Brain microvascular endothelial cell (primary cell): ENCODE data around the gene ADCYAP1R1.

Experiments used
- DNase-seq: peaks from one replicate; pipeline ENCODE4 v3.0.0-alpha.2; 2020
- H3K27ac ChIP-seq: fragments of 250-450 bp; sonication (Bioruptor Pico); 2 replicates; pipeline ENCODE4 v1.5.1; 2020; ENCODE audit warnings: mild to moderate bottlenecking, moderate library complexity
- H3K27me3 ChIP-seq: fragments of 250-450 bp; sonication (Bioruptor Pico); replicated peaks from 2 replicates; pipeline ENCODE4 v1.5.1; 2020; ENCODE audit warnings: mild to moderate bottlenecking
- H3K36me3 ChIP-seq: fragments of 250-450 bp; sonication (Bioruptor Pico); replicated peaks from 2 replicates; pipeline ENCODE4 v1.5.1; 2020; ENCODE audit warnings: mild to moderate bottlenecking
- H3K4me3 ChIP-seq: 2 replicates; pipeline ENCODE4 v1.5.1; 2011; ENCODE audit warnings: low read depth, mild to moderate bottlenecking, control low read depth, low read length, moderate library complexity
- in situ Hi-C: cut with HindIII; loops from 2 replicates; pipeline ENCODE4 v1.10.0; 2017; ENCODE audit warnings: low sequenced_read_pairs, low pct_ligation_motif_present
- TF ChIP-seq, protein P1 (sequence below): IDR thresholded peaks from 2 replicates; pipeline ENCODE4 v1.5.1; 2011; ENCODE audit warnings: low read depth, mild to moderate bottlenecking, moderate library complexity, low read length, control low read depth, inconsistent platforms; ENCODE audit errors: missing control alignments

The ADCYAP1R1 gene

DNA sequence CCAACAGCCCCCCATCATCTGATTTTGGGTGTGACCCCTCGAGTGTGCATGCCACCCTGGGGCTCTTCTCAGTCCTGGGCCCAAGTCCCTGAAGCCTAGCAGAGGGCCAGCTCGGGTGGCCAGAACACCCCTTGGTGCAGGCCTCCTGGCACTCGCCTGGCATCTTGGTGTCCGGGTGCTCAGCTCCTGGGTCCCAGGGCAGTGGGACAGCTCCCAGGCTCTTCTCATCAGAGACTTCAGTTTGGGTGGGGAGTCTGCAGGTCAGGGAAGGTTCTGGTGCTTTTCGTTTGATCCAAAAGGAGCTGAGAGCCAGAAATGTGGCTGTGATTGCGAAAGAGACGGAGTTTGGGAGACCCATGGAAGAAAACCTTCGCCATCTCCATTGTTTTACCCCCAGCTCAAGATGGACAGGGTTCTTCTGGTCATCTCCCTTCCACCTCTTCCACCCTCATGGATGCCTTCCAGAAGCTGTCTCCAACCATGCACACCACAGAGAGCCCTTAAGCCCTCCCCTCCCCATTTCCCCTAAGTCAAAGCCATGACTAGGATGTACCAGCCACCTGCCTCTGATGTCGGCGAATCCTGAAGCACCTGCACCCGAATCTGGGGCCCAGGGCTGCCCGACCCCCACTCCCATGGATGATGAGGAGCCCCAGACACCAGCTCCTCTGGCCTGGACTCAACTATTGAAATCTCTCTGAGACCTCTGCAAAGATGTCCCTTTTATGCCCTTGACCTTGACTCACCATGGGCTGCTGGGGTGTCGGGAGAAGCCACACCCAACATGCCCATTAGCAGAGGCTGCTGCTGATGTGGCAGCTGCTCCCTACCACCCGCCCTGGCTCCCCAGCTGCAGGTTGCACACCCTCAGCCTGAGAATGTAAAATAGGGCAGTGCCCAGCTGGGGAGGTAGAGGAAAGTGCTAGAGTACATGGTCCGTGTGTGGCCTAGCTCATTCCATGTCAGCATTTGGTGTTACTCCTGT is 55.3 kb downstream of the ADCYAP1R1 start:
- in situ Hi-C loops, result loop anchor here (25.0 kb wide), 1 partner anchor 295 kb away; no protein-coding TSS in a partner anchor

DNA sequence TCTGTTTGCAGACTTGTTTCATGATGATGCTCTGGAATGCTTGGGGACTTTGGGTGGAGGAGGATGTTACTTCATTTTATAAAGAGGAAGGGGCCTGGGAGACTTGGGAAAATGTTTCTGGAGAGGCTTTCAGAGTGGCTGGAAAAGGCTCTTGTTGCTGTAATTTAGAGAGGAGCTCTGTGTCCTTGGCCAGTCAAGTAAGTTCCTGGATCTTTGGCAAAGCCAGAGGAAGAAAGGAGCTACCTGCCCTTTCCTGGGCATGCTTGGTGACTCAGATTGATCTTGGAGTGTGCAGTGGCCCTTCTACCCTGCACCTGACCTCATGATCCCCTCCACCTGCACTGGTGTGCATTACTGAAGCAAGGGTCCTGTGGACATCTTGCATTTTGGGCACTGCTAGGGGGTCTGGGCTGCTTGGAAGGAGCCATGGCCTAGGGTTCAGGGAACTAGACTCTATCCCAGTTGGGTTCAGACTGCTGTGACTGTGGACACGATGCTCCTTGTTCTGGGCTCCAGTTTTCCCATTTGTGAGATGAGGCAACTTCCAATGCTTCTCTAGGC is 56.1 kb downstream of the ADCYAP1R1 start:
- TF ChIP-seq, protein P1, sequence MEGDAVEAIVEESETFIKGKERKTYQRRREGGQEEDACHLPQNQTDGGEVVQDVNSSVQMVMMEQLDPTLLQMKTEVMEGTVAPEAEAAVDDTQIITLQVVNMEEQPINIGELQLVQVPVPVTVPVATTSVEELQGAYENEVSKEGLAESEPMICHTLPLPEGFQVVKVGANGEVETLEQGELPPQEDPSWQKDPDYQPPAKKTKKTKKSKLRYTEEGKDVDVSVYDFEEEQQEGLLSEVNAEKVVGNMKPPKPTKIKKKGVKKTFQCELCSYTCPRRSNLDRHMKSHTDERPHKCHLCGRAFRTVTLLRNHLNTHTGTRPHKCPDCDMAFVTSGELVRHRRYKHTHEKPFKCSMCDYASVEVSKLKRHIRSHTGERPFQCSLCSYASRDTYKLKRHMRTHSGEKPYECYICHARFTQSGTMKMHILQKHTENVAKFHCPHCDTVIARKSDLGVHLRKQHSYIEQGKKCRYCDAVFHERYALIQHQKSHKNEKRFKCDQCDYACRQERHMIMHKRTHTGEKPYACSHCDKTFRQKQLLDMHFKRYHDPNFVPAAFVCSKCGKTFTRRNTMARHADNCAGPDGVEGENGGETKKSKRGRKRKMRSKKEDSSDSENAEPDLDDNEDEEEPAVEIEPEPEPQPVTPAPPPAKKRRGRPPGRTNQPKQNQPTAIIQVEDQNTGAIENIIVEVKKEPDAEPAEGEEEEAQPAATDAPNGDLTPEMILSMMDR, result no peak
- Histone ChIP-seq H3K4me3 (no peak overlapping the region), H3K27ac (no peak overlapping the region), H3K27me3 (no peaks in the 10 kb centered on the region), H3K36me3 (no peaks in the 10 kb centered on the region)
- no peak for DNase-seq
- in situ Hi-C loops, result loop anchor here (25.0 kb wide), 1 partner anchor 296 kb away; no protein-coding TSS in a partner anchor

More for the DNA sequence above, 55.3 kb downstream of the ADCYAP1R1 start:
- Histone ChIP-seq H3K27me3 (no peaks in the 10 kb centered on the region), H3K27ac (no peak overlapping the region), H3K36me3 (no peaks in the 10 kb centered on the region), H3K4me3 (no peak overlapping the region)
- TF ChIP-seq, protein P1, result no peak
- no peak for DNase-seq

DNA sequence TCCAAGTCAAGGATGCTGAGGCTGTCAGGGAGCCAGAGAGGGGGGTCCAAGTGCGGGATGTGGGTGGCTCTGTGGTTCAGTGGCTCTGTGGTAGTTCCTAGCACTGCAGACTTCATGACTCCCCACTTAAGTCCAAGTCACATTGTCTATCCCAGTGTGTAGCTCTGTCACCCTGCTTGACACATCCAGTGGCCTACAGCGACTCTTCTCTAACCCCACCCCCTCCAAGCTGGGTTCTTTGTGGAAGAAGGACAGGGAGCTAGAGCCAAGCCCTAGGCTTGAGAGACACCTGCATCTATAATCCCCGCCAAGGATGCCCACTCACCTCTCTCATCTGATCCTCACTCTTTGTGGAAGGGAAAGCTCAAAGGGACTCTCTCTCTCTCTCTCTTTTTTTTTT is 57.6 kb downstream of the ADCYAP1R1 start:
- in situ Hi-C loops, result loop anchor here (25.0 kb wide), 1 partner anchor 297 kb away; no protein-coding TSS in a partner anchor
- Histone ChIP-seq H3K36me3 (no peaks in the 10 kb centered on the region), H3K27ac (no peak overlapping the region), H3K4me3 (no peak overlapping the region), H3K27me3 (no peaks in the 10 kb centered on the region)
- TF ChIP-seq, protein P1, result no peak
- DNase-seq, result no peak

DNA sequence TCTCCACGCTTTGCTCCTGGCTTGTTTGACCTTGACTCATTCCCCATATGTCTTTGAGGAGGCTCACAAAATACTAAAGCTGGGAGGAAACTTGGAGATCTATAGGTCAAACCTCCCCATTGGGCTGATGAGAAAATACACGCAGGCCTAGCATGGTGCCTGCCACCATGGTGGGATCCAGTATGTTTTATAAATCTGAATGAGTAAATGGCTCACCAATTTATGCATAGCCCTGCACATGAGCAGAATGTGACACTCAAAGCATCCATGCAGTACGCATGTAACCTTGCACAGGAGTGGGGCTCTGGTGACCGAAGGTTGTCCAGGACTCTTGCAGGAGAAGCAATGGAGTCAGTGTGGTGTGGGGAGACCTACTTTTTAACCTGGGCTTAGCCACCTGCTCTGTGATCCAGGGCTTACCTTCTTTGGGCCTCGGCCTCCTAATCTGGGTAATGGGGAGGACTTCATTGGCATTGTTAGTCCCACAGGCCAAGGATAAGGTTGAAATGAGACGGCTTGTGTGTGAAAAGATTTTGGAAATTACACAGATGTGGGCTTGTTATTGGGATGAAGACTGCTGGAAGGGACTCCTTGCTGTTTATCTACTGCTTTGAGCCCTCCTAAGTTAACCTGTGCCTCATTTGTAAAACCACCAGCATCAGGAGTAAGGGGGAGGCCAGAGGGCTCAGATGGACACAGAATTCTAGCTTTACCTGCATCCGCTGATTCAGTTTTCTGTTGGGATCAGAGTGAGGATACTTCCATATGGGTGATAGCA is 58.4 kb downstream of the ADCYAP1R1 start:
- TF ChIP-seq, protein P1, result no peak
- no peak overlapping the region for H3K4me3 ChIP-seq
- no peak overlapping the region for H3K27ac ChIP-seq
- H3K36me3 ChIP-seq, result no peaks in the 10 kb centered on the region
- DNase-seq, result no peak
- in situ Hi-C loops, result loop anchor here (25.0 kb wide), 1 partner anchor 298 kb away; no protein-coding TSS in a partner anchor
- no peaks in the 10 kb centered on the region for H3K27me3 ChIP-seq

DNA sequence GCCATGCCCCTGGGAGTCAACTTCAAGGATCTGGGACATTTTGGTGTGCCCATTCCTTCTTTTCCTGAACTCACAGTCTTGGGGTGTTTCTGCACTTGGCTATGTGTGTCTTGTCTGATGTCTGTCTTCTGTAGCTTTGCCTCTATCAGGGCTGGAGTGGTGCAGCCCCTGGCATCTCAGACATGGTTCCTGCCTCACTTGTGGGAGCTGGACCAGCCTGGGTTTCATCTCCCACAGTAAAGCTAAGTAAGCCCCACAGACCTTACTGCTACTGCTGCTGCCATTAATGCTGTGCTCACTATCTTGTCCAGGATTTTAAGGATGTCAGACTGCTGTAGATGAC is 59.0 kb downstream of the ADCYAP1R1 start:
- TF ChIP-seq, protein P1, result no peak
- Histone ChIP-seq H3K4me3 (no peak overlapping the region), H3K27me3 (no peaks in the 10 kb centered on the region), H3K36me3 (no peaks in the 10 kb centered on the region), H3K27ac (no peak overlapping the region)
- DNase-seq, result no peak
- in situ Hi-C loops, result loop anchor here (25.0 kb wide), 1 partner anchor 299 kb away; no protein-coding TSS in a partner anchor
